GM18519 (cell line): ENCODE measurements around the gene LCT.
"Not testable (repeated sequence)": the region's sequence is repeated elsewhere in the genome, so short reads cannot be mapped to it uniquely, and the experiment has no call there.

ENCODE experiments used
- ATAC-seq: cut with Tn5 transposase; IDR thresholded peaks from one replicate; pipeline ENCODE4 v1.9.1; 2021; ENCODE audit warnings: mild to moderate bottlenecking, moderate library complexity; ENCODE audit not compliant: unreplicated experiment, low FRiP score

LCT gene

DNA sequence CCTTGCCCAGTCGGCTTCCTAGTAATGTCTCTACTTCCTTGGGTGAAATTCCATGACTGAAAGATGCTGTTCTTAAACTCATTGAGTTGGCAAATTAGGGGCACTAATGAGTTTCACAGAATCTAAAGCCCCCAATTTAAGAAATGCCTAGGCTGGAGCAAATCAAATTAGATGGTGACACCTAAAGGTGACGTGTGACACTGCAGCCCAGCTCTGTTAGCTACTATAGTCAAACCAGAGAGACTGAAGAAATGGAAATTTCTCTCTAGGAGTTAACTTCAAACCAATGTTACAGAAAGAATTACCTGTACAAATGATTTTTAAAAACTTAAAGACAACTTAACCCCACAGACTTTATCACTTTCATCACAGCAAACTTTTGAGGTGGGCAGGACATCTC, 37.2 kb downstream of the LCT start:
- ATAC-seq = no peak

DNA sequence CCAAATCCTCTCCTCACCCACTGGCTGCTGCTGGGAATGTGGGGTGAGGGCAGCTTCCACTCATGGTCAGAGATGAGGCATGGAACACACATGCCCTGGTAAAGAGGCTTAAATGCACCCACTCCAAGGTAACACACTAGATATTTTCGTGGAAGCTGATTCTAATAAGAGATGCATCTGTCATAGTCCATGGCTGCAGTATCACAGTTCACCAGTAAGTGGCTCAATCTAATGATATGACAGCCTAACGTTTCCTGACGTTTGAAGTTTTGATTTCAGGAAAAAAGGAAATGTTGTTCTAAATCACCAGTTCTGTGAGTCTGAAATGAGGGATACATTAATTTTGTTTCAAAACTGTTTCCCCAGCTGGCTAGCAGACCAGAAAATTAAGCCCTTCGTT, 38.2 kb downstream of the LCT start:
- ATAC-seq = no peak

DNA sequence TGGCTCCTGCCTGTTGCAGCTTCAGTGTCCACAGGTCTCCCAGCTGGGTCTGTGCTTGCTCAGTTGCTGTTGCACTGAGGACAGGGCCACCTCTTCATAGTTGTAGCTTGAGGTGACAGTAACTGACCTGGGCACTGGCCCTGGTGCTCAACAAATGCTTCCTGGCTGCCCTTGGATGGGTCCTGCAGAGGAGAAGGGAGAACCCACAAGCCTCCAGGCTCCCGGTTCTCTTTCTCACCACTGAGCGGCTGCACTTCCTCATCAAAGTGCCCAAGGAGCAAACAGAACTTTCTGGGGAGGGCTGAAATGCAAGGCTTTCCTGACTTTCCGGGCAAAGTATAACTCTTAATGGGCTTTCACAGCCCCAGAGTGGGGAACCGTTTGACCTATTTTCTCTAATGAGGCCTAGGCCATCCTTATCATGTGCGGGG, 38.7 kb downstream of the LCT start:
- ATAC-seq = no peak

DNA sequence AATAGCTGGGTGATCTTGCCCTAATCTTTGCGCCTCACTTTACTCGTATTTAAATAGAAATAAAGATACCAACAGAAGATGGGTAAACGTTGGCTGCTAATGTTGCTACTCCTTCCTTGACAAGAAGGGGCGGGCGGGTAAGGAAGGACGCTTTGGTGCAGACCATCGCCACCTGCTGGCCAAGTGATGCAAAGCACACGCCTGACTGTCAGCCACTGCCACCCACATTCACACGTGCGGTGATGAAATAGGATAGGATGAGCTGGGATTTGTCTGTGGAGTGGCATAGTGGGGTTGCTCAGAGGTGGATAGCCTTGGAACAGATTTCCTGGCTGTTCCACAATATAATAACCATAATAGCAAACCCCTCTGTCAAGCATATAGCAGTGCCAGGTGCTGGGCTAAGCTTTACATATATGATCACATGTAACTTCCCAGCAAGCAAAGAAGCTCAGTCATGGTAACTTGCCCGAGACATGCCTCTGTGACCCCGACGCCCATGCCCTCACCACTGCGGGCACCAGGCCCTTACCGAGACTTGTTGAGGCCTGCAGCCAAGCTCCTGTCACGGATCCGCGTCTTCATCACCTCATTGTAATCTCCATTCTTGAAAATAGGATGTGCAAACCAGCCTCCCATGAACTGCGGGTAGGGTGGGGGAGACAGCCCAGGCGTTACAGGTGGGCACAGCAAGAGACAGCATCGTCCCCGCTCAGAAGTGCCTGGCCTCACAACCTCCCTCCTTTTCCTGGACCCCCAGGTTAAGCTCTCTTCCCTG, 39.3 kb downstream of the LCT start:
- ATAC-seq = peak; percentile 72

DNA sequence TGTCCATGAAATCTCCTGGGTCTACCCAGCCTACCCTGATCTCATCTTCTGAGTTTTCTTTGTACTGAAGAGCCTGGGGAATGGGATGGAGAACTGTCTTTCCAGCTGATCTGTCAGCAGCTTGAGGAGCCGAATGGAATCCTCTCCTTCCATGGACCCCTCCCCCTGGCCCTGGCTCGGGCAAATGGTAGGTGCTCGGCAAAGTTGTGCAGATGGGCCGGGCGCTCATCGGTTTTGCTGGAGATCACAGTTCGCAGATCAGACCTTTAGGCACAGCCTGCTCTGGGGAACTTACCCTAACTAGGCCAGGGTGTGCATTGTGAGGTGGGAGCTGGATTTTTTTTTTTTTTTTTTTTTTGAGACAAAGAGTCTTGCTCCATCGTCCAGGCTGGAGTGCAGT, 40.4 kb downstream of the LCT start:
- ATAC-seq = no peak

GRCh38 chr2:135795641-135796040, 41.3 kb downstream of the LCT start:
- ATAC-seq = not testable (repeated sequence)

GRCh38 chr2:135792401-135793150, 44.4 kb downstream of the LCT start:
- ATAC-seq = no peak

DNA sequence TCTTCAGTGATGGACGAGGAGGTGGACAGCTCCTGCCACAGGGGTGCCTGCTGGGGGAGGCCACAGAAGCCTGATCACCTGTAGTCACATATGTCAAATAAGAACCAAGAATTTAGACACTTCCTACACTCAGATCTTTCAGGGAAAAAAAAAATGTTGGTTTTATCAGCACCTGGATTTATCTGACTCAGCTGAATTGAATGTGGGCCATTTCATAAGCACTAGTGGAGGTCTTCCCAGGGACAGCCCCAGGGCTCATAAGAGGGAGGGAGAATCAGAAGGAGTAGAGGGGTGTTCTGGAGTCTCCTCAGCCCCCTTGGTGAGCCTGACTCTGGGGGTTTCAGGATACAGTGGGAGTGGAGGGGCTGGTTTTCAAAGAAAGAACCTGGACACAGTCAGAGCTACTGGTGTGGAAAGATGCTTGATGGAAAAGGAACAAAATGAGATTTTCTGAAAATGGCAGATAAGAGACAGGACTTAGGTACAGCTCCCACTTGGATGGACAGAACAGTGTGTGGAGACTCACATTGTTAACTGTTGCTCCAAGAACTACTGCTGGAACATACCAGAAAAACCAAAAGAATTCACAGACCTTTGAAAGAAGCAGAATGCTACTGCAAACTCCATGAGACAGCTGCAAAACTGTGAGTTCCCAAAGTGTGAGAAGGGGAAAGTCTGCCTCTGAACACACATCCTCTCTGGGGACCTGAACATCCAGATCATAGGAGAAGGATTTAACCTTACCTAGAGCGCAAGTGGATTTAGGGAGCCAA, 45.4 kb downstream of the LCT start:
- ATAC-seq = no peak

- ATAC-seq = no peak
Measured at GRCh38 chr2:135790423-135790822, 46.6 kb downstream of the LCT start.

- ATAC-seq = no peak
Measured at GRCh38 chr2:135786823-135787222, 50.2 kb downstream of the LCT start.

DNA sequence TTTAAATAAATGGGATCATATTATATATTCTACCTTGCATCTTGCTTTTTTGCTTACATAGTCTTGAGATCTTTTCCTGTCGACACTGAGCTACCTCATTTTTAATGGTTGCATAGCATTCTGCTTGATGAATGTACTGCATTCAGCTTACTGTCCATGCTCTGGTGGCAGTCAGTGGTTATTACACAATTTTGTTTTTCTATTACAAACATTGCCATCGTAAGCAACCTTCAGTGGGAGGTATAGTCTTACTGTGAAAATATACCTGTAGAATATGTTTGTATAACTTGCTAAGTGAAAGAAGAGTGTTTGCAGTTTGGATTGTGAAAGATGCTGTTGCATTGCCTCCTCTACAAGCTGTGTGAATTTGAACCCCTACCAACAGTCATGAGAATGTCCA, 52.0 kb downstream of the LCT start:
- no peak for ATAC-seq

- ATAC-seq = no peak
Measured at GRCh38 chr2:135783439-135783838, 53.5 kb downstream of the LCT start.

- ATAC-seq = no peak
Measured at GRCh38 chr2:135782231-135782630, 54.8 kb downstream of the LCT start.

GRCh38 chr2:135776367-135776766, 60.6 kb downstream of the LCT start:
- no peak for ATAC-seq

DNA sequence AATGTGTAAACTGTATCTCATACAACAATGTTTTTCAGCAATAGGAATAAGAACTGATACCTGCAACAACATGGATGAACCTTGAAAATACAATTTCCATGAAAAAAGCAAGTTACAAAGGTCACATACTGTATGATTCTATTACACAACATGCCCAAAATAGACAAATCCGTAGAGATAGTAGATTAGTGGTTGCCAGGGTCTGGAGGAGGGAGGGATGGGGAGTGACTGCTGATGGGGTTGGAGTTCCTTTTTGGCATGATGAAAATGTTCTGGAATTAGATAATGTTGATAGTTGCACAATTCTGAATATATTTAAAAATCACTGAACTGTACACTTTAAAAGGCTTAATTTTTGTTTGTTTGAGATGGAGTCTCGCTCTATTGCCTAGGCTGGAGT, 61.6 kb downstream of the LCT start:
- no peak for ATAC-seq

GRCh38 chr2:135773917-135774316, 63.1 kb downstream of the LCT start:
- no peak for ATAC-seq

- ATAC-seq = no peak
Measured at GRCh38 chr2:135773319-135773718, 63.7 kb downstream of the LCT start.

GRCh38 chr2:135768863-135769262, 68.1 kb downstream of the LCT start:
- no peak for ATAC-seq

- ATAC-seq = no peak
Measured at GRCh38 chr2:135762530-135762929, 74.5 kb downstream of the LCT start.

DNA sequence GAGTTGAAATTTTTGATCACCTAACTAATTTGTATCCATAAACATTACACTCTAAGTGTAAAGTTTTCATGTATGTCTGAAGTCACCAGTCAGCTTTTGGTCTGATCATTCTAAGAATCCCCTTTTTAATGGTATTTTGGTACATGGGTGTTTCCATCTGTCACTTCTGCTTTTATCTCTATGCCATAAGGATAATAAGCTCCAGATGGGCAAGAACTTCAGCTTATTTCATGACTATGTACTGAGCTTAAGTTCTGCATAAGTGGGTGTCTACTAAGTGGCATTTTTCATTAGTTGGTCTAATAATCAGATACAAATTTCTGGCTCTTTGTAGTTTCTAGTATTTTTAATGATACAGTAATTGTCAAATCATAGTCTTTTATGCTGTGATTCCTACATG, 75.0 kb downstream of the LCT start:
- no peak for ATAC-seq

DNA sequence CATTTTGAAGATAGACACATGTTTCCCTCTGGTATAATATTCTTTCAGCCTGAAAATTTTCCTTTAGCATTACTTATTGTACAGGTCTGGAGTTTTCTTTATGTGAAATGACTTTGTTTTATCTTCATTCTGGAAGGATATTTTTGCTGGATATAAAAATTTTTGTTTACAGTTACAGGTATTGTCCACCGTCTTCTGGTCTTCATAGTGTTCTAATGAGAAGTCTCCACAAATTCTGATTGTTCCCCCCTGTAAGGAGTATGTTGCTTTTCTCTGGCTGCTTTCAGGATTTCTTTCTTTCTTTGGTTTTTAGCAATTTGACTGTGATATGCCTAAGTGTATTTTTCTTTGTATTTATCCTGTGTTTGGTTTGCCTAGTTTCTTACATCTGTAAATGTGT, 80.3 kb downstream of the LCT start:
- no peak for ATAC-seq
